Activated CD8-positive, alpha-beta memory T cell treated with anti-CD3 and anti-CD28 coated beads for 48 hours (primary cell): ENCODE measurements around the gene BOC.
A peak's percentile ranks its signal among the peaks of the same experiment; 100 is the strongest.

Source experiments
- DNase-seq, 3 experiments: peaks; one replicate each; pipeline ENCODE4 v3.0.0-alpha.2; 2020; ENCODE audit warnings: low read depth in 2 of 3, low spot score in 2 of 3

The BOC gene

GRCh38 chr3:113284453-113285050 is 73.2 kb downstream of the BOC start:
- no peak for DNase-seq

GRCh38 chr3:113285226-113285625 is 73.9 kb downstream of the BOC start:
- DNase-seq = no peak

GRCh38 chr3:113285741-113286140 is 74.4 kb downstream of the BOC start:
- DNase-seq = no peak

- no peak for DNase-seq
These were observed 75.2 kb downstream of the BOC start for GRCh38 chr3:113286524-113286923.

GRCh38 chr3:113287111-113287802 is 75.9 kb downstream of the BOC start:
- DNase-seq = no peak

- DNase-seq = peak in 1 of 3 experiments; percentile 33
These were observed 76.7 kb downstream of the BOC start for GRCh38 chr3:113287803-113288648.

- no peak for DNase-seq
These were observed 77.5 kb downstream of the BOC start for GRCh38 chr3:113288881-113289280.

GRCh38 chr3:113291572-113291971 is 80.2 kb downstream of the BOC start:
- no peak for DNase-seq

GRCh38 chr3:113292933-113293332 is 81.6 kb downstream of the BOC start:
- no peak for DNase-seq

GRCh38 chr3:113293348-113293747 is 82.0 kb downstream of the BOC start:
- no peak for DNase-seq

GRCh38 chr3:113295463-113295862 is 84.1 kb downstream of the BOC start:
- no peak for DNase-seq

GRCh38 chr3:113297287-113297686 is 85.9 kb downstream of the BOC start:
- no peak for DNase-seq

GRCh38 chr3:113297841-113298240 is 86.5 kb downstream of the BOC start:
- DNase-seq = no peak

GRCh38 chr3:113300596-113300995 is 89.2 kb downstream of the BOC start:
- no peak for DNase-seq

GRCh38 chr3:113304102-113304501 is 92.7 kb downstream of the BOC start:
- no peak for DNase-seq

- DNase-seq = no peak
These were observed 93.6 kb downstream of the BOC start for GRCh38 chr3:113304856-113305540.

- DNase-seq = no peak
These were observed 99.6 kb downstream of the BOC start for GRCh38 chr3:113310960-113311359.

GRCh38 chr3:113312416-113312815 is 101.1 kb downstream of the BOC start:
- no peak for DNase-seq

GRCh38 chr3:113314923-113315322 is 103.6 kb downstream of the BOC start:
- no peak for DNase-seq

- no peak for DNase-seq
These were observed 118.4 kb downstream of the BOC start for GRCh38 chr3:113329757-113330156.

GRCh38 chr3:113330742-113331141 is 119.4 kb downstream of the BOC start:
- DNase-seq = no peak

- DNase-seq = no peak
These were observed 119.8 kb downstream of the BOC start for GRCh38 chr3:113331187-113331586.
